Measurements from ENCODE around the gene CD48.
"Not testable (repeated sequence)": the region's sequence is repeated elsewhere in the genome, so short reads cannot be mapped to it uniquely, and the experiment has no call there.

The CD48 gene

GRCh38 chr1:160741612-160742348, 30.2 kb upstream of the CD48 start:
- DNase-seq, result no peak

GRCh38 chr1:160741092-160741501, 29.5 kb upstream of the CD48 start:
- no peak for DNase-seq

GRCh38 chr1:160740133-160740688, 28.6 kb upstream of the CD48 start:
- DNase-seq, result no peak

GRCh38 chr1:160739098-160739511, 27.5 kb upstream of the CD48 start, which contains the start of gene SLAMF7:
TSS of gene SLAMF7 (plus strand) at chr1:160739247. CDS start at chr1:160739302, 55 bp downstream.
- DNase-seq, result no peak

- no peak for DNase-seq
These were observed 26.6 kb upstream of the CD48 start for GRCh38 chr1:160738271-160738670.

GRCh38 chr1:160734301-160734700, 22.7 kb upstream of the CD48 start:
- no peak for DNase-seq

- no peak for DNase-seq
These were observed 22.3 kb upstream of the CD48 start for GRCh38 chr1:160733898-160734297.

GRCh38 chr1:160731990-160732389, 20.4 kb upstream of the CD48 start:
- DNase-seq, result no peak

- DNase-seq, result not testable (repeated sequence)
These were observed 19.9 kb upstream of the CD48 start for GRCh38 chr1:160731564-160731963.

- no peak for DNase-seq
These were observed 15.7 kb upstream of the CD48 start for GRCh38 chr1:160727316-160727640.

GRCh38 chr1:160726498-160727315, 15.1 kb upstream of the CD48 start:
- DNase-seq, result peak; percentile 54

GRCh38 chr1:160726114-160726497, 14.5 kb upstream of the CD48 start:
- DNase-seq, result no peak

- no peak for DNase-seq
These were observed 13.0 kb upstream of the CD48 start for GRCh38 chr1:160724465-160725242.

GRCh38 chr1:160723332-160723731, 11.7 kb upstream of the CD48 start:
- no peak for DNase-seq

- no peak for DNase-seq
These were observed 11.1 kb upstream of the CD48 start for GRCh38 chr1:160722726-160723125.

- no peak for DNase-seq
These were observed 9.9 kb upstream of the CD48 start for GRCh38 chr1:160721473-160721872.

- no peak for DNase-seq
These were observed 8.9 kb upstream of the CD48 start for GRCh38 chr1:160720356-160721085.

- no peak for DNase-seq
These were observed 6.6 kb upstream of the CD48 start for GRCh38 chr1:160718210-160718609.

GRCh38 chr1:160717306-160717705, 5.7 kb upstream of the CD48 start:
- DNase-seq, result no peak

GRCh38 chr1:160716013-160716412, 4.4 kb upstream of the CD48 start:
- DNase-seq, result no peak

GRCh38 chr1:160714034-160714648, 2.5 kb upstream of the CD48 start:
- not testable (repeated sequence) for DNase-seq

GRCh38 chr1:160713161-160713560, 1.5 kb upstream of the CD48 start:
- DNase-seq, result no peak

All from effector CD4-positive, alpha-beta T cell (primary cell).